Measurements from ENCODE around the gene FKBP1A. TPM values are rescaled to one million over a fixed set of nuclear protein-coding genes. Genes with fewer than 3 reads are reported as not detected.

The FKBP1A gene
- total RNA-seq, 1 donor from 2014 or later = 132 TPM

DNA sequence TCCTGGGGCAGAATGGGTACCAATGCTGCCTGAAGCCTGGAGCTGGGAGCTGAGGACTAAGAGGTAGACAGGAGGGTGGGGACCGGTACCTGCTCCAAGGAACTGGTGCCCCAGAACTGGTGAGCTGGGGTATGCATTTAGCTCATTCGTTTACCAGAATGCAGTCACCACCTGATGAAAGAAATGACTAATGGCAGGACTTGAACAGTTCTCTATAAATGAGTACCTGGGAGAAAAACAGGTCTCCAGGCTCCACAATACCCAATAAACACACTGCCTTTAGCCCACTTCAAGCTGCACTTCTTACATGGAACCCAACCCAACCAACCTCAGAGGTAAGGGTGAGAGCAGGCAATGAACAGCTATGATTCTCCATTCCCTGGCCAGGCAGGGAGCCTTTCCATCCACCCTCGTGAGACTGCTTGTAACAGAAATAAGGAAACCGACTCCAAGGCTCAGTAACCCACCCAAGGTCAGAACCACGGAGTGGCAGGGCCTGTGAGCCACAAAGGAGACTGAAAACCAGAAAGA lies 15.4 kb downstream of the FKBP1A start:
- H3K4me1 Mint-ChIP-seq = peaks cover 8% of the 10 kb centered on the region
- TF ChIP-seq, protein P1, sequence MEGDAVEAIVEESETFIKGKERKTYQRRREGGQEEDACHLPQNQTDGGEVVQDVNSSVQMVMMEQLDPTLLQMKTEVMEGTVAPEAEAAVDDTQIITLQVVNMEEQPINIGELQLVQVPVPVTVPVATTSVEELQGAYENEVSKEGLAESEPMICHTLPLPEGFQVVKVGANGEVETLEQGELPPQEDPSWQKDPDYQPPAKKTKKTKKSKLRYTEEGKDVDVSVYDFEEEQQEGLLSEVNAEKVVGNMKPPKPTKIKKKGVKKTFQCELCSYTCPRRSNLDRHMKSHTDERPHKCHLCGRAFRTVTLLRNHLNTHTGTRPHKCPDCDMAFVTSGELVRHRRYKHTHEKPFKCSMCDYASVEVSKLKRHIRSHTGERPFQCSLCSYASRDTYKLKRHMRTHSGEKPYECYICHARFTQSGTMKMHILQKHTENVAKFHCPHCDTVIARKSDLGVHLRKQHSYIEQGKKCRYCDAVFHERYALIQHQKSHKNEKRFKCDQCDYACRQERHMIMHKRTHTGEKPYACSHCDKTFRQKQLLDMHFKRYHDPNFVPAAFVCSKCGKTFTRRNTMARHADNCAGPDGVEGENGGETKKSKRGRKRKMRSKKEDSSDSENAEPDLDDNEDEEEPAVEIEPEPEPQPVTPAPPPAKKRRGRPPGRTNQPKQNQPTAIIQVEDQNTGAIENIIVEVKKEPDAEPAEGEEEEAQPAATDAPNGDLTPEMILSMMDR (IDR thresholded peaks at IDR 0.05; ENCODE audit: unreplicated experiment) = no peak

DNA sequence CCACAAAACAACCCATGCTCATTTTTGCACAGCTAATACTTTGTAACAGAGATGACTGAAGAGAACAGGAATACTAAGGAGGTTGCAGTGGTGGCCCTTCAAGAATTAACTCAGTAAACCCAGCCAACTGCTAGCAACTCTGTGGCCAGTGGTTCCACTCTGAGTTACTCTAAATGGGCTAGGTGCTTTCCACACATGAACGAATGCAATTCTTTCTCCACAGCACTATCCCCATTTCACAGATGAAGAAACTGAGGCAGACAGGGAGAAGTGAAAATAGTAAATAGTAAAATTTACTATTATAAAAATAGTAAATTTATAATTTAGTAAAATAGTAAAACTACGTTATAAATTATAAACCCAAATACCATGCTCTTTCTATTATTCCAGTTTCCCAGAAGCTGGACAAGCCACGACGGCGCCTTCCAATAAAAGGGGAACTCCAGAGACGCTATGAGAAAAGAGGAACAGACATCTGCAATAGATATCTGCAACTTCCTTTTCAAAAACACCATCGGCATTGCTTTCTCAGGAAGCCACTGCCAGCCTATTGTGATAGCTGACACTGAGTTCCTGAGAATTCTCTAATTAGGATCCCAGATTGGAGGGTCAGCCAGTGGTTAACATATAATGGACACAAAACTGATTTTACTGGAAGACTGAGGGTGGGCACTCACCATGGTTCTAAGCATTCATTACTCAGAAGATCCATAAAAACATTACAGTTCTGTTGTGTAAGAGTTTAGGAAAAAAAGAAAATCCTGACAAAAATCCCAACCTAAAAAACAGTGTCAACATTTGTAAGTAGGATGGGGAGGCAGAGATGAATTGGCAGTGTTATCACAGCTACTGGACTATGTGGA lies 16.2 kb downstream of the FKBP1A start:
- no peak for DNase-seq (ENCODE audit: low spot score in 2 of 2, unreplicated experiment in 2 of 2)
- no peaks in the 10 kb centered on the region for H3K9me3 Mint-ChIP-seq
- no peak overlapping the region for H3K4me3 Mint-ChIP-seq
- H3K27me3 Mint-ChIP-seq (ENCODE audit: low read depth) = no peaks in the 10 kb centered on the region
- peaks cover 8% of the 10 kb centered on the region for H3K36me3 Mint-ChIP-seq
- TF ChIP-seq, protein P1 (IDR thresholded peaks at IDR 0.05; ENCODE audit: unreplicated experiment) = no peak
- no peak overlapping the region for H3K27ac Mint-ChIP-seq
- H3K4me1 Mint-ChIP-seq = peaks cover 5% of the 10 kb centered on the region

More for the DNA sequence above, 15.4 kb downstream of the FKBP1A start:
- Mint-ChIP-seq H3K27me3 (ENCODE audit: low read depth) (no peaks in the 10 kb centered on the region), H3K9me3 (no peaks in the 10 kb centered on the region), H3K4me3 (no peak overlapping the region), H3K27ac (no peak overlapping the region), H3K36me3 (peaks cover 4% of the 10 kb centered on the region)
- DNase-seq (ENCODE audit: low spot score in 2 of 2, unreplicated experiment in 2 of 2) = no peak

DNA sequence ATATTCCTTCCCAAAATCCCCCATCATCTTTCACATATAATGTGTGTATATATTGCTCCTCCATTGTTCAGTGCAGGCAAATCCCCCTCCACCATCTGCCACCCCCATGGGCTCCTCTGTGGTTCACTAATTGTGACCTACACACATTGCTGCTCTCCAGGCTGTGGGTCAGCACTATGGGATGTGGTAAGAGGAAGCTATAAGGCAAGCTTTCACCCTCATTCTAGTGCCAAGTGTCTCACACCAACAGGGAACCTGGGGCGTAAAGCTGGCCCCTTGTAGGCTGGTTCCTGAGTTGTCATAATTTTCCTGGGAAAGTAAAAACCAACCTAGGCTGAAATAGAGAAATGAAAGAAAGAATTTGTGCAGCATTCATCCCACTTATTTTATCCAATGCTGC lies 16.8 kb downstream of the FKBP1A start:
- DNase-seq (ENCODE audit: low spot score in 2 of 2, unreplicated experiment in 2 of 2) = no peak
- Mint-ChIP-seq H3K4me3 (no peak overlapping the region), H3K27me3 (ENCODE audit: low read depth) (no peaks in the 10 kb centered on the region), H3K36me3 (peaks cover 8% of the 10 kb centered on the region), H3K27ac (no peak overlapping the region), H3K9me3 (no peaks in the 10 kb centered on the region), H3K4me1 (peaks cover 4% of the 10 kb centered on the region)
- TF ChIP-seq, protein P1 (IDR thresholded peaks at IDR 0.05; ENCODE audit: unreplicated experiment) = no peak

DNA sequence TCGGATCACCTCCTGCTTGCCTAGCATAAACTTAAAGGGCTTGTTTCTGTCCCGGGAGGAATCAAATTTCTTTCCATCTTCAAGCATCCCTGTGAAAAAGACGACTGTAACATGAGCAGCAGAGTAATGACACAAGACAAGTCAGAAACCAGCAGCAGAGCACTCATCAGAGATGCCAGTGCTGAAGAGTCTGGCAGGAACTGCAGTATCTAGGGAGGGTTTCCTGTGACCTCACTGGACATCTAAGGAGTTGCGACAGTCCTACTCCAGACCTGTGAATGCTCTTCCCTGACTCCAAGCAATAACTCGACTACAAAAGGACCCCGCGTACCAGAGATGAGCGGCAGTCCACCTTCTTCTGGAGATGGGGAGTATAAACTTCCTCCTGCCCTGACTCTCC lies 17.3 kb downstream of the FKBP1A start:
- Mint-ChIP-seq H3K4me3 (no peak overlapping the region), H3K36me3 (peaks cover 8% of the 10 kb centered on the region), H3K4me1 (peaks cover 4% of the 10 kb centered on the region), H3K9me3 (no peaks in the 10 kb centered on the region), H3K27ac (no peak overlapping the region), H3K27me3 (ENCODE audit: low read depth) (no peaks in the 10 kb centered on the region)
- no peak for DNase-seq (ENCODE audit: low spot score in 2 of 2, unreplicated experiment in 2 of 2)
- TF ChIP-seq, protein P1 (IDR thresholded peaks at IDR 0.05; ENCODE audit: unreplicated experiment) = no peak

DNA sequence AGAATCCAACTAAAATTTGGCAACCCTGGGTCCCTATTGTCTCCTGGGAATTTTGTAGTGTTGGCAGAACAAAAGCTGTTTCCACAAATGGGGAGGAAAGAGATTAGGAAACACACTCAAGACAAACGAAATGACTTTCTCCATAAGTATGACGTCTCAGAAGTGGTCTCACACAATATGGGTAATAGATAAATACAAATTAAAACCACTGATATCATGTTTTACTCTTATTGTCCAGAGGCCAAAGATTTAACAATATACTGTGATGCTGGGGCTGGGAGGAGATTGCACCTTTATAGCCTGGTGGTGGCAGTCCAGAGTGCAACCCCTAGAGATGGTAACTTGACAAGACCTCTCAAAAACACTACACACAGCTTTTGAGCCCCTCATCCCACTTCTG lies 18.6 kb downstream of the FKBP1A start:
- H3K27me3 Mint-ChIP-seq (ENCODE audit: low read depth) = no peaks in the 10 kb centered on the region
- TF ChIP-seq, protein P1 (IDR thresholded peaks at IDR 0.05; ENCODE audit: unreplicated experiment) = no peak
- no peak overlapping the region for H3K27ac Mint-ChIP-seq
- H3K4me1 Mint-ChIP-seq = peaks cover 4% of the 10 kb centered on the region
- no peaks in the 10 kb centered on the region for H3K9me3 Mint-ChIP-seq
- no peak overlapping the region for H3K4me3 Mint-ChIP-seq
- H3K36me3 Mint-ChIP-seq = peaks cover 10% of the 10 kb centered on the region
- no peak for DNase-seq (ENCODE audit: low spot score in 2 of 2, unreplicated experiment in 2 of 2)
